Measurements from ENCODE around the gene TSPEAR. TPM values are rescaled to one million over a fixed set of nuclear protein-coding genes. Genes with fewer than 3 reads are reported as not detected.

The TSPEAR gene
- total RNA-seq, 3 donors from 2014 or later: not detected

GRCh38 chr21:44475266-44475845 is 236.0 kb downstream of the TSPEAR start:
- Mint-ChIP-seq H3K36me3 (ENCODE audit: insufficient read depth) (no peaks in the 10 kb centered on the region), H3K27me3 (ENCODE audit: low read depth) (no peaks in the 10 kb centered on the region), H3K4me3 (no peak overlapping the region), H3K9me3 (no peaks in the 10 kb centered on the region), H3K4me1 (ENCODE audit: low read depth) (peaks cover 5% of the 10 kb centered on the region)
- no peak for ATAC-seq
- DNase-seq: no peak

GRCh38 chr21:44473915-44474555 is 237.3 kb downstream of the TSPEAR start:
- no peak for ATAC-seq
- Mint-ChIP-seq H3K36me3 (ENCODE audit: insufficient read depth) (no peaks in the 10 kb centered on the region), H3K27me3 (ENCODE audit: low read depth) (no peaks in the 10 kb centered on the region), H3K9me3 (no peaks in the 10 kb centered on the region), H3K4me3 (no peak overlapping the region), H3K4me1 (ENCODE audit: low read depth) (peaks cover 2% of the 10 kb centered on the region)
- DNase-seq: no peak

- Mint-ChIP-seq H3K9me3 (no peaks in the 10 kb centered on the region), H3K36me3 (ENCODE audit: insufficient read depth) (no peaks in the 10 kb centered on the region), H3K27me3 (ENCODE audit: low read depth) (no peaks in the 10 kb centered on the region), H3K4me3 (no peak overlapping the region), H3K4me1 (ENCODE audit: low read depth) (no peaks in the 10 kb centered on the region)
- no peak for ATAC-seq
- no peak for DNase-seq
Observed at GRCh38 chr21:44471996-44472395, 239.4 kb downstream of the TSPEAR start.

GRCh38 chr21:44471341-44471740 is 240.0 kb downstream of the TSPEAR start:
- Mint-ChIP-seq H3K9me3 (no peaks in the 10 kb centered on the region), H3K4me1 (ENCODE audit: low read depth) (no peaks in the 10 kb centered on the region), H3K36me3 (ENCODE audit: insufficient read depth) (no peaks in the 10 kb centered on the region), H3K27me3 (ENCODE audit: low read depth) (no peaks in the 10 kb centered on the region), H3K4me3 (no peak overlapping the region)
- DNase-seq: no peak
- ATAC-seq: no peak

- ATAC-seq: no peak
- DNase-seq: no peak
- H3K4me1 Mint-ChIP-seq (ENCODE audit: low read depth): no peaks in the 10 kb centered on the region
Observed at GRCh38 chr21:44467859-44468195, 243.5 kb downstream of the TSPEAR start.

GRCh38 chr21:44466996-44467858 is 244.1 kb downstream of the TSPEAR start:
- H3K4me3 Mint-ChIP-seq: no peak overlapping the region
- ATAC-seq: no peak
- H3K27me3 Mint-ChIP-seq (ENCODE audit: low read depth): no peaks in the 10 kb centered on the region
- H3K4me1 Mint-ChIP-seq (ENCODE audit: low read depth): no peaks in the 10 kb centered on the region
- no peaks in the 10 kb centered on the region for H3K9me3 Mint-ChIP-seq
- H3K36me3 Mint-ChIP-seq (ENCODE audit: insufficient read depth): no peaks in the 10 kb centered on the region
- no peak for DNase-seq

More at GRCh38 chr21:44467859-44468195, 243.5 kb downstream of the TSPEAR start:
- H3K9me3 Mint-ChIP-seq: no peaks in the 10 kb centered on the region
- H3K27me3 Mint-ChIP-seq (ENCODE audit: low read depth): no peaks in the 10 kb centered on the region
- no peaks in the 10 kb centered on the region for H3K36me3 Mint-ChIP-seq (ENCODE audit: insufficient read depth)
- H3K4me3 Mint-ChIP-seq: no peak overlapping the region

- ATAC-seq (no peak), DNase-seq (no peak)
- Mint-ChIP-seq H3K36me3 (ENCODE audit: insufficient read depth) (no peaks in the 10 kb centered on the region), H3K27me3 (ENCODE audit: low read depth) (no peaks in the 10 kb centered on the region), H3K4me1 (ENCODE audit: low read depth) (no peaks in the 10 kb centered on the region), H3K9me3 (no peaks in the 10 kb centered on the region), H3K4me3 (no peak overlapping the region)
Observed at GRCh38 chr21:44466351-44466954, 244.9 kb downstream of the TSPEAR start.

GRCh38 chr21:44464351-44464750 is 247.0 kb downstream of the TSPEAR start:
- Mint-ChIP-seq H3K36me3 (ENCODE audit: insufficient read depth) (no peaks in the 10 kb centered on the region), H3K9me3 (no peaks in the 10 kb centered on the region), H3K4me1 (ENCODE audit: low read depth) (no peaks in the 10 kb centered on the region), H3K4me3 (no peak overlapping the region), H3K27me3 (ENCODE audit: low read depth) (no peaks in the 10 kb centered on the region)
- no peak for DNase-seq
- ATAC-seq: no peak

GRCh38 chr21:44463724-44464123 is 247.6 kb downstream of the TSPEAR start:
- no peak for DNase-seq
- H3K4me3 Mint-ChIP-seq: no peak overlapping the region
- no peaks in the 10 kb centered on the region for H3K9me3 Mint-ChIP-seq
- no peaks in the 10 kb centered on the region for H3K36me3 Mint-ChIP-seq (ENCODE audit: insufficient read depth)
- no peak for ATAC-seq
- H3K4me1 Mint-ChIP-seq (ENCODE audit: low read depth): no peaks in the 10 kb centered on the region
- no peaks in the 10 kb centered on the region for H3K27me3 Mint-ChIP-seq (ENCODE audit: low read depth)

GRCh38 chr21:44462834-44463200 is 248.6 kb downstream of the TSPEAR start:
- Mint-ChIP-seq H3K4me1 (ENCODE audit: low read depth) (no peaks in the 10 kb centered on the region), H3K27me3 (ENCODE audit: low read depth) (no peaks in the 10 kb centered on the region), H3K4me3 (no peak overlapping the region), H3K36me3 (ENCODE audit: insufficient read depth) (no peaks in the 10 kb centered on the region), H3K9me3 (no peaks in the 10 kb centered on the region)
- ATAC-seq (no peak), DNase-seq (no peak)

GRCh38 chr21:44462086-44462833 is 249.1 kb downstream of the TSPEAR start:
- no peaks in the 10 kb centered on the region for H3K9me3 Mint-ChIP-seq
- no peaks in the 10 kb centered on the region for H3K27me3 Mint-ChIP-seq (ENCODE audit: low read depth)
- no peaks in the 10 kb centered on the region for H3K36me3 Mint-ChIP-seq (ENCODE audit: insufficient read depth)
- no peak for ATAC-seq
- H3K4me1 Mint-ChIP-seq (ENCODE audit: low read depth): no peaks in the 10 kb centered on the region
- H3K4me3 Mint-ChIP-seq: no peak overlapping the region
- no peak for DNase-seq

- H3K4me3 Mint-ChIP-seq: no peak overlapping the region
- H3K9me3 Mint-ChIP-seq: no peaks in the 10 kb centered on the region
- DNase-seq (no peak), ATAC-seq (no peak)
- no peaks in the 10 kb centered on the region for H3K27me3 Mint-ChIP-seq (ENCODE audit: low read depth)
- H3K4me1 Mint-ChIP-seq (ENCODE audit: low read depth): no peaks in the 10 kb centered on the region
- no peaks in the 10 kb centered on the region for H3K36me3 Mint-ChIP-seq (ENCODE audit: insufficient read depth)
Observed at GRCh38 chr21:44461464-44462001, 249.8 kb downstream of the TSPEAR start.

- no peaks in the 10 kb centered on the region for H3K27me3 Mint-ChIP-seq (ENCODE audit: low read depth)
- H3K4me3 Mint-ChIP-seq: no peak overlapping the region
Observed at GRCh38 chr21:44461005-44461404, 250.4 kb downstream of the TSPEAR start.

GRCh38 chr21:44460441-44460755 is 251.0 kb downstream of the TSPEAR start:
- no peaks in the 10 kb centered on the region for H3K4me1 Mint-ChIP-seq (ENCODE audit: low read depth)
- ATAC-seq (no peak), DNase-seq (no peak)
- H3K4me3 Mint-ChIP-seq: no peak overlapping the region
- no peaks in the 10 kb centered on the region for H3K36me3 Mint-ChIP-seq (ENCODE audit: insufficient read depth)
- no peaks in the 10 kb centered on the region for H3K9me3 Mint-ChIP-seq
- H3K27me3 Mint-ChIP-seq (ENCODE audit: low read depth): no peaks in the 10 kb centered on the region

More at GRCh38 chr21:44461005-44461404, 250.4 kb downstream of the TSPEAR start:
- Mint-ChIP-seq H3K9me3 (no peaks in the 10 kb centered on the region), H3K4me1 (ENCODE audit: low read depth) (no peaks in the 10 kb centered on the region), H3K36me3 (ENCODE audit: insufficient read depth) (no peaks in the 10 kb centered on the region)
- no peak for ATAC-seq
- no peak for DNase-seq

All from activated T-cell treated with anti-CD3 and anti-CD28 coated beads, Interleukin-2, amount 50 U/mL, for 4 hours (primary cell).